Neural cell (in vitro differentiated cells): ENCODE data around the gene ALDH1L1. TPM values are rescaled to one million over a fixed set of nuclear protein-coding genes. Genes with fewer than 3 reads are reported as not detected.

Experiments used
- H2AFZ ChIP-seq: fragments of 200-600, 300-800 bp; sonication (generic), shearing (Covaris generic); 2 replicates; pipeline ENCODE4 v1.6.0; 2014; ENCODE audit warnings: low read depth, mild to moderate bottlenecking, antibody characterized with exemption, low read length, moderate library complexity
- H3F3A ChIP-seq: fragments of 200-600 bp; shearing (Covaris generic); 2 replicates; pipeline ENCODE4 v1.6.1; 2016; ENCODE audit warnings: mild to moderate bottlenecking, moderate library complexity, mixed read lengths, antibody characterized with exemption, low read length; ENCODE audit not compliant: insufficient read depth, poor library complexity, severe bottlenecking
- H3K27ac ChIP-seq: fragments of 200-600, 300-800 bp; sonication (generic), shearing (Covaris generic); 2 replicates; pipeline ENCODE4 v1.5.1; 2014; ENCODE audit warnings: mild to moderate bottlenecking, low read length, moderate library complexity
- H3K27me3 ChIP-seq: fragments of 300-800, 200-600 bp; sonication (generic), shearing (Covaris generic); 2 replicates; pipeline ENCODE4 v1.6.0; 2014; ENCODE audit warnings: mild to moderate bottlenecking, low read depth, low read length, moderate library complexity; ENCODE audit not compliant: insufficient read depth
- H3K36me3 ChIP-seq: fragments of 300-800, 200-600 bp; sonication (generic), shearing (Covaris generic); 2 replicates; pipeline ENCODE4 v1.5.1; 2014; ENCODE audit warnings: mild to moderate bottlenecking, antibody characterized with exemption, low read length, moderate library complexity; ENCODE audit not compliant: insufficient read depth
- H3K4me2 ChIP-seq: fragments of 300-800, 200-600 bp; sonication (generic), shearing (Covaris generic); 2 replicates; pipeline ENCODE4 v1.6.0; 2014; ENCODE audit warnings: mild to moderate bottlenecking, low read length
- H3K4me3 ChIP-seq: fragments of 300-800, 200-600 bp; sonication (generic), shearing (Covaris generic); 2 replicates; pipeline ENCODE4 v1.5.1; 2014; ENCODE audit warnings: mild to moderate bottlenecking, low read length, moderate library complexity
- H3K79me2 ChIP-seq: fragments of 200-600 bp; shearing (Covaris generic); replicated peaks from 2 replicates; pipeline ENCODE4 v1.6.0; 2014; ENCODE audit warnings: mild to moderate bottlenecking, low read length, moderate library complexity; ENCODE audit not compliant: insufficient read depth
- H3K9ac ChIP-seq: fragments of 300-800, 200-600 bp; sonication (generic), shearing (Covaris generic); 2 replicates; pipeline ENCODE4 v1.6.1; 2016; ENCODE audit warnings: mild to moderate bottlenecking, low read length, mixed read lengths
- H3K9me2 ChIP-seq: fragments of 200-600 bp; shearing (Covaris generic); 2 replicates; pipeline ENCODE4 v1.6.1; 2016; ENCODE audit warnings: mild to moderate bottlenecking, low read length, mixed read lengths; ENCODE audit not compliant: insufficient read depth
- H3K9me3 ChIP-seq: fragments of 200-600, 300-800 bp; sonication (generic), shearing (Covaris generic); 2 replicates; pipeline ENCODE4 v1.6.1; 2016; ENCODE audit warnings: mild to moderate bottlenecking, mixed run types, low read length, moderate library complexity, mixed read lengths
- H4K20me1 ChIP-seq: fragments of 200-600 bp; shearing (Covaris generic); 2 replicates; pipeline ENCODE4 v1.6.1; 2016; ENCODE audit warnings: mild to moderate bottlenecking, mixed run types; ENCODE audit not compliant: insufficient read depth
- CTCF ChIP-seq: fragments of 450-650 bp; IDR thresholded peaks from 2 replicates; pipeline ENCODE4 v1.5.1; 2014; ENCODE audit warnings: antibody characterized with exemption, mild to moderate bottlenecking, moderate library complexity; ENCODE audit not compliant: poor library complexity, severe bottlenecking
- EP300 ChIP-seq: fragments of 450-650 bp; conservative IDR thresholded peaks from 2 replicates; pipeline ENCODE4 v1.6.1; 2014; ENCODE audit warnings: antibody characterized with exemption, mild to moderate bottlenecking, moderate library complexity; ENCODE audit not compliant: poor library complexity, severe bottlenecking
- EZH2 ChIP-seq: fragments of 200-600, 300-800 bp; shearing (Covaris generic), sonication (generic); IDR thresholded peaks from 2 replicates; pipeline ENCODE4 v1.6.1; 2014; ENCODE audit warnings: antibody characterized with exemption, low read length, borderline replicate concordance, mild to moderate bottlenecking; ENCODE audit not compliant: insufficient read depth, poor library complexity, severe bottlenecking
- MXI1 ChIP-seq: fragments of 450-650 bp; conservative IDR thresholded peaks from 2 replicates; pipeline ENCODE4 v1.6.1; 2014; ENCODE audit warnings: antibody characterized with exemption, mild to moderate bottlenecking; ENCODE audit not compliant: poor library complexity, severe bottlenecking
- RAD21 ChIP-seq: fragments of 450-650 bp; conservative IDR thresholded peaks from 2 replicates; pipeline ENCODE4 v1.6.1; 2014; ENCODE audit warnings: antibody characterized with exemption, mild to moderate bottlenecking, moderate library complexity
- REST ChIP-seq: IDR thresholded peaks from 2 replicates; pipeline ENCODE4 v1.6.1; 2012; ENCODE audit warnings: borderline replicate concordance
- SMC3 ChIP-seq: fragments of 450-650 bp; conservative IDR thresholded peaks from 2 replicates; pipeline ENCODE4 v1.6.1; 2014; ENCODE audit warnings: antibody characterized with exemption, mild to moderate bottlenecking, moderate library complexity; ENCODE audit not compliant: poor library complexity
- TAF1 ChIP-seq: IDR thresholded peaks from 2 replicates; pipeline ENCODE4 v1.6.1; 2012; ENCODE audit warnings: low read depth
- polyA plus RNA-seq: library from polyadenylated mRNA; depleted of rRNA; stranded (reverse); fragments of >200 nt; gene quantifications from 2 replicates; pipeline ENCODE4 v1.2.3, GENCODE V29; 2014

Gene ALDH1L1
- polyA plus RNA-seq, 1 donor from 2014 or later: not detected

DNA sequence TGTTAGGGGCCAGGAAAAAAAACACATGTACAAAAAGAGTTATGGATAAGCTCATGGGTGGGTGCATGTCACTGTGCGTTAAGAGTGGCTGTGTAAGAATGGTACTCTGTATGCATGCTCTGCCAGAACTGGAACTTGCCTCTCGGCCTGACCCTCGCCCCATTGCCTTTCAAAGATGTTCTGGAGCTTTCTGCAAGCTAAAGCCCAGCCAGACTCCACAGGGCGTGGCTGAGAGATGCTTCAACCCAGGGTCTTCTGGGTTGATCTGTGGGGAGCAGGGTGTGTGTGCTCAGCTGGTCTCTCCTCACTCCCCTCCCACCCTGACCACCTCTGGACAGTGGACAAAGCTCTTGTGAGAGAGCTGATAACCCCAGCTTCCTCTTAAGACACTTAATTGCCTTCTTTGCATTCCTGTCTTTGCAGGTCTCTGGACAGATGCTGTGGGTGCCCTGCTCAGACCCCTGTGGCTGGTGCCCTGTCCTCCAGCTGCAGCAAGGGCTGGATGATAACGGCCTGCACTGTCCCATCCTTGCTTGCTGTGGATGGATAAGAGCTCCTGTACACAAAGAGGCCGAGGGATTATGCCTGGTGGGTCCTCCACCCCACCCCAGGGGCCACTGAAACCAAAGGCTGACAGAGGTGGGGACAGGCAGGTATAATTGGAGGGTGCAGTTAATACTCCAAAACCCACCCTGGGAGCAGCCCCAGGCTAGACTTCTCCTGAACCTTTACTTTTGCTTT, 28.7 kb downstream of the ALDH1L1 start:
- H3K79me2 ChIP-seq: no peaks in the 10 kb centered on the region
- no peak overlapping the region for H3K9ac ChIP-seq
- H3K9me3 ChIP-seq: no peaks in the 10 kb centered on the region
- H3K4me3 ChIP-seq: no peak overlapping the region
- no peaks in the 10 kb centered on the region for H3K9me2 ChIP-seq
- H4K20me1 ChIP-seq: no peaks in the 10 kb centered on the region
- TF ChIP-seq MXI1: no peak
- H3F3A ChIP-seq: no peaks in the 10 kb centered on the region
- H3K27me3 ChIP-seq: no peaks in the 10 kb centered on the region
- no peak overlapping the region for H3K4me2 ChIP-seq
- H2AFZ ChIP-seq: no peak overlapping the region
- H3K27ac ChIP-seq: no peak overlapping the region
- H3K36me3 ChIP-seq: no peaks in the 10 kb centered on the region

DNA sequence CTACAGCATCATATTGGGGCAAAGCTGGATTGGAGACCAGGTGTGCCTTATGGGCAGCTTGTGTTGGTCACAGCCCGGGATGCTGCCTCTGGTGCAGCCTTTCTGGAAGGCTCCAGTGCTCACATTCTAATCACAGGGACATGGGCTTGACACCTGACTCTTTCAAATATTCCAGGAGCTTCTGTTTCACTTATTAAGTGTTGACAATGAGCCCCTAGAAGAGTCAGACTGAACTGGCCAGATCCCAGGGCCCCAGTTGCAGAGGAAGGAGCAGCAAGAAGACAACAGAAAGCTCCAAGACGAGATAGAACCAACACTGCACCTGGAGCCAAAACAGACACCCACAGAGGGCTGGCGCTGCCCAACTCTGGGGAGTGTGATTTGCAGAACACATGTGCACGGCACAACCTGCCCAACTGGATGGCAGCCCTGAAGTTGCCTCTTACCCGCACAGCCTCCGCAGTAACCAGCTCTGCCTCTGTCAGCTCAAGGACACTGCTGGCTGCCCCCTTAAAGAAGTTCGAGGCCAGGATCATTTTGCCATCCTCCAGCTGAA, 30.3 kb downstream of the ALDH1L1 start:
- Histone ChIP-seq H3K9ac (no peak overlapping the region), H4K20me1 (no peaks in the 10 kb centered on the region), H3K4me3 (no peak overlapping the region), H3K79me2 (no peaks in the 10 kb centered on the region), H2AFZ (no peak overlapping the region), H3F3A (no peaks in the 10 kb centered on the region), H3K36me3 (no peaks in the 10 kb centered on the region), H3K27me3 (no peaks in the 10 kb centered on the region), H3K27ac (no peak overlapping the region), H3K9me3 (no peaks in the 10 kb centered on the region), H3K4me2 (no peak overlapping the region), H3K9me2 (no peaks in the 10 kb centered on the region)
- no peak for TF ChIP-seq TAF1
- no peak for TF ChIP-seq CTCF
- no peak for TF ChIP-seq REST
- TF ChIP-seq SMC3: no peak
- no peak for TF ChIP-seq RAD21
- no peak for TF ChIP-seq EZH2
- TF ChIP-seq EP300: no peak
